ENCODE data around the gene SLC22A1.

The SLC22A1 gene

GRCh38 chr6:160121558-160121957, at the start of gene SLC22A1:
Gene SLC22A1 (plus strand): TSS chr6:160121815. CDS start chr6:160121936, 121 bp downstream.
- CTCF ChIA-PET, result no interaction called here
- Mint-ChIP-seq H3K9me3 (peaks cover 4% of the 10 kb centered on the region), H3K27ac (no peak within 1 kb of the TSS), H3K27me3 (no peaks in the 10 kb centered on the region), H3K36me3 (peaks cover 8% of the 10 kb centered on the region), H3K4me3 (no peak within 1 kb of the TSS), H3K4me1 (no peaks in the 10 kb centered on the region)
- no peak for DNase-seq

- peaks cover 86% of the 10 kb centered on the region for H3K36me3 Mint-ChIP-seq
- H3K27me3 Mint-ChIP-seq, result no peaks in the 10 kb centered on the region
- no peak overlapping the region for H3K4me3 Mint-ChIP-seq
- DNase-seq, result no peak
- no peaks in the 10 kb centered on the region for H3K9me3 Mint-ChIP-seq
- no peak overlapping the region for H3K27ac Mint-ChIP-seq
- CTCF ChIA-PET, result no interaction called here
- H3K4me1 Mint-ChIP-seq, result peaks cover 46% of the 10 kb centered on the region
Observed at GRCh38 chr6:160073272-160073671, 48.3 kb upstream of the SLC22A1 start.

- Mint-ChIP-seq H3K27me3 (no peaks in the 10 kb centered on the region), H3K36me3 (peaks cover 75% of the 10 kb centered on the region), H3K4me1 (peaks cover 19% of the 10 kb centered on the region), H3K9me3 (no peaks in the 10 kb centered on the region), H3K4me3 (no peak overlapping the region), H3K27ac (no peak overlapping the region)
- CTCF ChIA-PET, result interaction anchor here (0.7 kb wide), 1 partner anchor 9 kb away, joined by 3 read pairs; no protein-coding TSS in a partner anchor
- DNase-seq, result no peak
Observed at GRCh38 chr6:160076009-160076408, 45.6 kb upstream of the SLC22A1 start.

- Mint-ChIP-seq H3K36me3 (peaks cover 76% of the 10 kb centered on the region), H3K27ac (peak overlapping the region; percentile 66), H3K4me1 (peaks cover 9% of the 10 kb centered on the region), H3K27me3 (no peaks in the 10 kb centered on the region), H3K4me3 (no peak overlapping the region), H3K9me3 (no peaks in the 10 kb centered on the region)
- no peak for DNase-seq
- CTCF ChIA-PET, result no interaction called here
Observed at GRCh38 chr6:160077024-160077423, 44.6 kb upstream of the SLC22A1 start.

- no peak overlapping the region for H3K27ac Mint-ChIP-seq
- H3K36me3 Mint-ChIP-seq, result peaks cover 73% of the 10 kb centered on the region
- H3K9me3 Mint-ChIP-seq, result no peaks in the 10 kb centered on the region
- DNase-seq, result no peak
- peaks cover 4% of the 10 kb centered on the region for H3K4me1 Mint-ChIP-seq
- H3K4me3 Mint-ChIP-seq, result no peak overlapping the region
- H3K27me3 Mint-ChIP-seq, result no peaks in the 10 kb centered on the region
- CTCF ChIA-PET, result no interaction called here
Observed at GRCh38 chr6:160077526-160077925, 44.1 kb upstream of the SLC22A1 start.

- Mint-ChIP-seq H3K4me3 (no peak overlapping the region), H3K36me3 (peaks cover 73% of the 10 kb centered on the region), H3K27ac (no peak overlapping the region), H3K9me3 (no peaks in the 10 kb centered on the region), H3K27me3 (no peaks in the 10 kb centered on the region), H3K4me1 (no peaks in the 10 kb centered on the region)
- CTCF ChIA-PET, result interaction anchor here (1.0 kb wide), 1 partner anchor 376 kb away, joined by 3 read pairs; no protein-coding TSS in a partner anchor
- DNase-seq, result no peak
Observed at GRCh38 chr6:160078883-160079685, 42.5 kb upstream of the SLC22A1 start.

GRCh38 chr6:160079686-160080043, 42.0 kb upstream of the SLC22A1 start:
- Mint-ChIP-seq H3K4me3 (no peak overlapping the region), H3K27ac (no peak overlapping the region), H3K27me3 (no peaks in the 10 kb centered on the region), H3K36me3 (peaks cover 72% of the 10 kb centered on the region), H3K9me3 (no peaks in the 10 kb centered on the region), H3K4me1 (no peaks in the 10 kb centered on the region)
- CTCF ChIA-PET, result interaction anchor here (1.0 kb wide), 1 partner anchor 376 kb away, joined by 3 read pairs; no protein-coding TSS in a partner anchor
- DNase-seq, result no peak

- Mint-ChIP-seq H3K36me3 (peaks cover 73% of the 10 kb centered on the region), H3K4me3 (no peak overlapping the region), H3K4me1 (peaks cover 3% of the 10 kb centered on the region), H3K27ac (no peak overlapping the region), H3K9me3 (no peaks in the 10 kb centered on the region), H3K27me3 (no peaks in the 10 kb centered on the region)
- DNase-seq, result no peak
- CTCF ChIA-PET, result interaction anchor here (1.0 kb wide), 1 partner anchor 375 kb away, joined by 3 read pairs; no protein-coding TSS in a partner anchor
Observed at GRCh38 chr6:160080097-160080496, 41.5 kb upstream of the SLC22A1 start.

- no peak overlapping the region for H3K4me3 Mint-ChIP-seq
- DNase-seq, result no peak
- CTCF ChIA-PET, result interaction anchor here (0.6 kb wide), 1 partner anchor 259 kb away, joined by 3 read pairs; no protein-coding TSS in a partner anchor
- peaks cover 79% of the 10 kb centered on the region for H3K36me3 Mint-ChIP-seq
- H3K27ac Mint-ChIP-seq, result no peak overlapping the region
- peaks cover 11% of the 10 kb centered on the region for H3K4me1 Mint-ChIP-seq
- no peaks in the 10 kb centered on the region for H3K27me3 Mint-ChIP-seq
- H3K9me3 Mint-ChIP-seq, result no peaks in the 10 kb centered on the region
Observed at GRCh38 chr6:160081398-160081797, 40.2 kb upstream of the SLC22A1 start.

- DNase-seq, result no peak
- Mint-ChIP-seq H3K4me3 (no peak overlapping the region), H3K9me3 (no peaks in the 10 kb centered on the region), H3K27ac (peak overlapping the region; percentile 69), H3K4me1 (peaks cover 11% of the 10 kb centered on the region), H3K27me3 (no peaks in the 10 kb centered on the region), H3K36me3 (peaks cover 77% of the 10 kb centered on the region)
- CTCF ChIA-PET, result interaction anchor here (0.7 to 0.8 kb wide), 2 partner anchors 15 to 374 kb away, joined by 3 to 4 read pairs; no protein-coding TSS in a partner anchor
Observed at GRCh38 chr6:160082627-160083026, 39.0 kb upstream of the SLC22A1 start.

- no peak overlapping the region for H3K4me3 Mint-ChIP-seq
- H3K9me3 Mint-ChIP-seq, result no peaks in the 10 kb centered on the region
- DNase-seq, result no peak
- H3K27ac Mint-ChIP-seq, result no peak overlapping the region
- CTCF ChIA-PET, result no interaction called here
- peaks cover 11% of the 10 kb centered on the region for H3K4me1 Mint-ChIP-seq
- peaks cover 77% of the 10 kb centered on the region for H3K36me3 Mint-ChIP-seq
- no peaks in the 10 kb centered on the region for H3K27me3 Mint-ChIP-seq
Observed at GRCh38 chr6:160084198-160084776, 37.3 kb upstream of the SLC22A1 start.

GRCh38 chr6:160085226-160085625, 36.4 kb upstream of the SLC22A1 start:
- no peak for DNase-seq
- H3K27ac Mint-ChIP-seq, result peak overlapping the region; percentile 7
- no peaks in the 10 kb centered on the region for H3K27me3 Mint-ChIP-seq
- no peak overlapping the region for H3K4me3 Mint-ChIP-seq
- H3K4me1 Mint-ChIP-seq, result peaks cover 11% of the 10 kb centered on the region
- CTCF ChIA-PET, result interaction anchor here (1.7 kb wide), 1 partner anchor 53 kb away, joined by 4 read pairs; no protein-coding TSS in a partner anchor
- H3K9me3 Mint-ChIP-seq, result no peaks in the 10 kb centered on the region
- peaks cover 78% of the 10 kb centered on the region for H3K36me3 Mint-ChIP-seq

- peak overlapping the region; percentile 63 for H3K27ac Mint-ChIP-seq
- no peaks in the 10 kb centered on the region for H3K9me3 Mint-ChIP-seq
- H3K4me3 Mint-ChIP-seq, result no peak overlapping the region
- DNase-seq, result no peak
- peaks cover 11% of the 10 kb centered on the region for H3K4me1 Mint-ChIP-seq
- CTCF ChIA-PET, result interaction anchor here (1.7 kb wide), 1 partner anchor 52 kb away, joined by 4 read pairs; no protein-coding TSS in a partner anchor
- peaks cover 75% of the 10 kb centered on the region for H3K36me3 Mint-ChIP-seq
- no peaks in the 10 kb centered on the region for H3K27me3 Mint-ChIP-seq
Observed at GRCh38 chr6:160085713-160086505, 35.7 kb upstream of the SLC22A1 start.

- H3K27me3 Mint-ChIP-seq, result no peaks in the 10 kb centered on the region
- CTCF ChIA-PET, result interaction anchor here (1.7 kb wide), 1 partner anchor 52 kb away, joined by 4 read pairs; no protein-coding TSS in a partner anchor
- peaks cover 11% of the 10 kb centered on the region for H3K4me1 Mint-ChIP-seq
- DNase-seq, result no peak
- peaks cover 71% of the 10 kb centered on the region for H3K36me3 Mint-ChIP-seq
- H3K9me3 Mint-ChIP-seq, result no peaks in the 10 kb centered on the region
- H3K4me3 Mint-ChIP-seq, result no peak overlapping the region
- no peak overlapping the region for H3K27ac Mint-ChIP-seq
Observed at GRCh38 chr6:160086754-160087153, 34.9 kb upstream of the SLC22A1 start.

Measured in activated naive CD4-positive, alpha-beta T cell treated with anti-CD3 and anti-CD28 coated beads, Interleukin-2, amount 10 ng/mL, durations not matched to agents 7 days and 5 days (primary cell).